ENCODE data around the gene EPG5. TPM values are rescaled to one million over a fixed set of nuclear protein-coding genes. Genes with fewer than 3 reads are reported as not detected.
"Not testable (repeated sequence)": the region's sequence is repeated elsewhere in the genome, so short reads cannot be mapped to it uniquely, and the experiment has no call there.

The EPG5 gene
- total RNA-seq, 1 experiment from 2014 or later: 66.7 TPM

DNA sequence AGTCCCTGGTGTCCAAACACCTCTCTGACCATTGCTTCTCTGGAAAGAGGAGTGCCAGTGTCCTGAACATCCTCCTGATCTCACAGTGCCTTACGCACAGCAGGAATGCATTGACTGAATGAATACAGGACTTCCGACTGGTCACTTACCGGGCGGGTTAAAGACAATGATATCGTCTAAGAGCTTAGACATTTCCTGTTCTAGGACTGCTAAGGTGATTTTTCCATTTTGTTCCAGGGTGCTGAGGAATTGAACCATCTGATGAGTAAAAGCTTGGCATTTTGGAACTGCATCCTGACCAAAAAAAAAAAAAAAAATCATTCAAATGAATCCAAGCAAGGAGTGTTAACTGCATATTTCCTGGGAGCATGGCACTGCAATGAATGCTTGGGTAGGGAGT, 101.7 kb downstream of the EPG5 start:
- no peak for DNase-seq (ENCODE audit: low read depth)

DNA sequence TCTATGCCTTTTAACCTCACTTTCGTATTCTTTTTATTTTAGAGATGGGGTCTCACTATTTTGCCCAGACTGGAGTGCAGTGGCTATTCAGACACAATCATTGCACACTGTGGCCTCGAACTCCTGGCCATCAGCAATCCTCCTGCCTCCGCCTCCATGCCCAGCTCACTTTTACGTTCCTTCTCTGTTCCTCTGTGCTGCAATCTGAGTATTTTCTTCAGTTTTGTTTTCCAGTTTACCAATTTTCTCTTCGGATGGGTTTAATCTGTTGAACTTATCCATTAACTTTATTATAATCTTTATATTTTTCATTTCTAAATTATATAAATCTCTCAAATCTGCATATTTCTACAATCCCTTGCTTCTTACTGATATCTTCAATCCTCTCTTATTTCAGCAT, 103.0 kb downstream of the EPG5 start:
- no peak for DNase-seq (ENCODE audit: low read depth)

DNA sequence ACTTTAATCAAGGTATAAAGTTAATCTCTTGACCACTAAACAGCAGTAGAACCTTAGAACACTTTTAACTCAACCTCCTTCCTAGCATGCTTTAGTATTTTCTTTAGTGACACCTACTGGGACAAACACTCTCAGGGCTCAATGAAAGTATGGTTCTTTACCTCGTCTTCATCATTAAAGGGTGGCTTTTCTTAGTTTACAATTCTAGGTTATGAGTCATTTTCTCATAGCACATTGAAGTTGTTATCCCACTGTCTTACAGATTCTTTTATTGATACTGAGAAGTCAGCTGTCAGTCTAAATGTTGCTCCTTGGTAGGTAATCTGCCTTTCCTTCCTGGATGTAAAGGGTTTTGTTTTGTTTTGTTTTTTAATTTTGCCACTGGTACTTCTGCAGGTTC, 103.7 kb downstream of the EPG5 start:
- DNase-seq (ENCODE audit: low read depth): no peak

DNA sequence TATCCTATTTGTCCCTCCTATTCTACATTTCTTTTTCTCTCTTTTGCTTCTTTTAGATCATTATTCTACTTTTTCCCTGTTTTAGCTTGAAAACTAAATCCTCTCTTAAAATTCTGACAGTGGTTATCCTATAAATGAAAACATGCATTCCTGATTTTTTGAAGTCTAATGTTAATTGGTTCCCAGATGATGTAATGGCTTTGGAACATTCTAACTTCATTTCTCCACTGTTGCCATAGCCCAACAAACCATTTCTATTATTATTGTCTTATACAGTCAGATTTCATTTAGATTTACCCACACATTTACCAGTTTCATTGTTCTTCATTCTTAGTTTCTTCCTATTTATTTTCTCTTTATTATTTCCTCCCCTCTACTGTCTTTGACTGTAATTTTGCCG, 105.2 kb downstream of the EPG5 start:
- no peak for DNase-seq (ENCODE audit: low read depth)

DNA sequence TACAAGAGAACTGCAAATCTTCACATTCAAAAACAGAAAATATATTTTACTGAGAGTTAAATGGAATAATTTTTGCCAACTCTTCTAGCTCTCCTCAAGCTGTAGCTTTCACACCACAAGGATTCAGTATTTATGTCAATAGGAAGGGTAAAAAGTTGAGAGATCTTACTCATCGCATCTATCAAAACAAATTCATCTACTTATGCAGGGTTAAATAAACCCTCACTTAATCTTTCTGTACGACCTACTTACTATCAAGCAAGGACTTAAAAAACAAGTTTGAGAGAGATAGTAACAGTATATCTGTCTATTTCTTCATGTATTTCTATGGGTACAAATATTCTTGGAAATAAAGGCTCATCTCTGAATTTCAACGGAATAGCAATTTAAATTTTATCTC, 106.2 kb downstream of the EPG5 start:
- DNase-seq (ENCODE audit: low read depth): peak; percentile 28

DNA sequence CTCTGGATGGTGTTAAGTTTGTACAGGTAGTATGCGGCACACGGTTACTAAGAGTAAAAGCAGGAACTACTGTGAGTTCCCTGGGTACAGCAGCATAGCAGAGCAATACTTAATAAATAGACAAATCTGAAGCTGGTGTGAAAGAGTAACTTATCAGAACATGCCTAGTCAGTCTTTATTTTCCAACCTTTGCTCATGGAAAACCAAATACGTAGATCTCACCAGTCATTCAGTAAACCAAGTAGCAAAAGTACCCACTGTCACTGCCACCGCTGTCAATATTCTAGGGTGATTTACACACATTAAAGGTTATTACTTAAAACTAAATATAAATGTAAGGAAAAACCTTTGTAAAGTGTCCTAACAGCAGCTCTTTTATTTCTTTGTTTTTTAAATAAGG, 106.6 kb downstream of the EPG5 start:
- no peak for DNase-seq (ENCODE audit: low read depth)

DNA sequence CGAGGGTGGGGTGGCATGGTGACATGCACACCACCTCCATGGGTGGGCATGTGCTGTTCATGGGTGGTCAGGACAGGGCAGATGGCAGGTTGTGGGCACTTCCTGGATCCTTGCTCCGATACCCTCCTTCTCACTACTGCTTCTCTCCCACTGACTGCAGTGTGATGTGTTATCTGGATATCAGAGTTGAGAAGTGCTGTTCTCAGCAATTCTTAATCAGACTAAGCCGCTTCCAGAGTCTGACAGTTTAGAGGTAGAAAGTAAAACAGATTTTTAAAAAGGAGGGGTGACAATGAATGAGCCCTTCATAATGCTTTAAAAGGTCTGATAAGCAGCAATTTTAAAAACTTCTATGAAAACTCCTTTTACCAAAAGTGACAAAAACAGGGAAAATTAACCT, 107.8 kb downstream of the EPG5 start:
- no peak for DNase-seq (ENCODE audit: low read depth)

DNA sequence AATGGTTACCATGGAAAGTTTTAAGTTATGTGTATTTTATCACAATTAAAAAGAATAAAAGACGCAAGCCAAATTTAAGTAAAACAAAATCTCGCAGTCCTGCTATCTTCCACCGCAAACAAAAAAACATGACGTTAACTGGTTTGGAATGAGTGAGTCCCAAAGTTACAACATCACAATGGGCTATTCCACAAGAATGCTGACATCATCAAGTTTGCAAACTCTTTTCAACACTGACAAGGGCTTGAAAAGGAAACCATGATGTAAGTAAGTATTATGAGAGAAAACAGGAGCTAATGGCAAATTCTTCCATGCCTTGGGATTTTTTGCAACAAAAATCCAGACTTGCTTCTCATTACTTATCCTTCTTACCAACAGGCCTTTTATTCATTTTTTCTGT, 110.6 kb downstream of the EPG5 start:
- DNase-seq (ENCODE audit: low read depth): peak; percentile 38

DNA sequence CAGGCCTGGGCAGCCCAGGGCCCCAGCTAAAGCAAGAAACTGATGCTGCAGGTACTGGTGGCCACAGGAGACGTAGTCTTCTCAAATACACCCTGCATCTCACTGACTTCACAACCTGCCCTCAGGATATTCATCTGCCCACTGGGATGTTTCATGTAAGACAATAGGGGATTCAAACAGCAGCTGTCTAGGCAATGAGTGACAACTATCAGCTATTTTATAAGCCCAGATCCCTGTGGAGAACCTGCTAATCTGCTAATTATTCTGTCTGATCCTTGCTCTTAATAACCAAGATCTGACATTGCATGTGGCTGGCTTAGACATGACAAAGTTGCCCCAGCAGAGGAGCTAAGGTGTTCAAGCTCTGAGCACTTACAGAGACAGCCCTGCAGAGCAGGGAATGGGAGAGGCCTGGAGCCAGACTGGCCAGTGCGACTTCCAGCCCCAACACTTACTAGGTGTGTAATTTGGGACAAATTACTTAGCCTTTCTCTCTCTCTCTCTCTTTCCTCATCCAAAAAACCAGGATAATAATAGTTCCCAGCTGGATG, 113.0 kb downstream of the EPG5 start:
- no peak for DNase-seq (ENCODE audit: low read depth)

DNA sequence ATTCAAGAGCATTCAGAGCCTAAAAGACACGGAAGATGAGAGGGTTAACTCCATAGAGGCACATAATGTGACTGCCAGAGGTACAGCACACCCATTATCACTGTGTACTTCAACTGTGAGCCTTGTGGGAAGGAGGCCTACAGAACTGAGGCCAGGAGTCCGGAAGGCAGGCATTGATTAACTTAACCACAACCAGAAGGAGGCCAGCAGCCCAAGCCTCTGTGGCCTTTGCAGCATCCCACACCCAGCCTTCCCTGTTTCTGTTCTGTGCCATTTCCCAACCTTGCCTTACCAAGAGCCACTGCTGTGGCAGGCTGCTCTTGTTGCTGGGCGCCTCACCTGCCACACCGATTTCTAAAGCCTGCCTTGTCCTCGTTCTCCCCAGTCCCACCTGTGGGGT, 114.5 kb downstream of the EPG5 start:
- DNase-seq (ENCODE audit: low read depth): no peak

DNA sequence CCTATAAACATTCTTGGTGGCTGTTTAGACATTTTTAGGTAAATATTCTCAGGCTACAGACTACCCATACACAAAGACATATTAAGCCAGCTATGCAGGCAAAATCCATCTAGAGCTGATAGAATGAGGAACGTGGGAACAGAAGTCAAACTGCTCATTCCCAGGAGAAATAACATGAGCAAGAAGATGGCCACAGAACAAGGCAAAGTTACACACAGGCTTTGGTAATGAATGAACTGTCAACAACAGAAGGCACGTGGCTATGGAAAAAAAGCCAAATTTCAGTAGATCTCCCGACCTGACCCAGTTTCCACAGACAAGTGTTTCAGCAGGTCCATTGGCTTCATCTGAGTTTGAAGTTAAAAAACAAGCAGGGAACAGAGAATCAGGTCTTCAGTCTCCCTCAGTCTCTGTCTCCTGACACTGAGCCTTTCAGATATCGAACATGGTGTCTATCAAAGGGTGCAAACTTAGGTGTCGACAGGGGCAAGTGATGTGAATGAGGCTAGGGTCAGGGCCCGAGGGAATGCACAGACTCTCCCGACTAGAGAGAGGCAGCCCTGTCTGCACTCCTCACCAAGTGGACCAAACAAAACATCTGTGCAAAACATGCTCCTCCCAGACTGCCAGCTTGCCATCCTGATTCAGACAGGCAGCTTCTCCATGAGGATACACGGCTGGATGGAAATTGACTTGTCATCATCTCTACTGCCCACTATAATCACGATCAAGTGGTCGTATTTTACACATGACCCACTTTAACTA, 115.8 kb downstream of the EPG5 start:
- no peak for DNase-seq (ENCODE audit: low read depth)

DNA sequence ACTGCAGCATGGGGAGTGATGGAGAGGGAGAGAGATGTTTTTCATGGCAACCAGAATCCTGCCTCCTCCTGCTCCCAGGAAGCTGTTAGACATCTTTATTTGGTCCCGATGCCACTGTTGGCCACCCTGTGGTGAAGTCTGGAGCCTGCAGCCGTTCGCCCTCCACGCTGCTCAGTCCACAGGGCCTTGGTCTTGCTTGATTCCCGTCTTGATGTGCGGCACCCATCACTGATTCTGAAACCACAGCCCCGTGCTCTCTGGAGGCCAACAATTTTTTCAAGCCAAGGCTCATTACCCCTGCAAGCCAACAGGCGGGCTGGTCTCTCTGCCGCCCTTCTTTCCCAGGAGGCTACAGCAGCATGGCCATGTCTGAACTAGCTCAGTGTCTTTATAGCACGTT, 117.1 kb downstream of the EPG5 start:
- no peak for DNase-seq (ENCODE audit: low read depth)

DNA sequence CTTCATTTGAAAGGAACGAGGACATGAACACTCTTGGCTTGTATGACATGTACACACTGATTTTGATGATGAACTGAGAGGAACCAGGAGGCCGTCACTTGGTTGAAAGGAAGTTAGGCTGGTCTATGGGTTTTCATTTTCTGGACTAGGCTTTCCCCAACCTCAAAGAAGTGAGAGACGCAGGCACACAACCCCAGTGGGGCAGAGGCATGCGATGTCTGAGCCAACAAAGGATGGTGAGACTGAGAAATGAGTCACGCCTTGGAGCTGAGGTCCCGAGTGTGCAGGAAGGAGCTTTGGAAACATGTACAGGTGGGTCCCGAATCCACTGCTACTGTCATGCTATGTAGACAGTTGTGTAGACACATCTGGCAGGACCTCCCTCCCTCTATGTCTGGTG, 117.6 kb downstream of the EPG5 start:
- DNase-seq (ENCODE audit: low read depth): no peak

DNA sequence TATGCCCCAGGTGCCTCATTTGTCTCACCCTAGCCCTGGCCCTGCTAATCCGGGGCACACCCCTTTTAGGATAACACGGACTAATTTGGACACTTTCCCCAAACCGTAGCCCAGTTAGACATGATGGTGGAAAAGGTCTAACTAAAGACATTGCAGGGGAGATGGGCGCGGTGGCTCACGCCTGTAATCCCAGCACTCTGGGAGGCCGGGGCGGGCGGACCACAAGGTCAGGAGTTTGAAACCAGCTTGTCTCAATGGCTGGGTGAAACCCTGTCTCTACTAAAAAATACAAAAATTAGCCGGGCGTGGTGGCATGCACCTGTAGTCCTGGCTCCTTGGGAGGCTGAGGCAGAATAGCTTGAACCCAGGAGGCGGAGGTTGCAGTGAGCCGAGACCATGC, 118.5 kb downstream of the EPG5 start:
- DNase-seq (ENCODE audit: low read depth): not testable (repeated sequence)

DNA sequence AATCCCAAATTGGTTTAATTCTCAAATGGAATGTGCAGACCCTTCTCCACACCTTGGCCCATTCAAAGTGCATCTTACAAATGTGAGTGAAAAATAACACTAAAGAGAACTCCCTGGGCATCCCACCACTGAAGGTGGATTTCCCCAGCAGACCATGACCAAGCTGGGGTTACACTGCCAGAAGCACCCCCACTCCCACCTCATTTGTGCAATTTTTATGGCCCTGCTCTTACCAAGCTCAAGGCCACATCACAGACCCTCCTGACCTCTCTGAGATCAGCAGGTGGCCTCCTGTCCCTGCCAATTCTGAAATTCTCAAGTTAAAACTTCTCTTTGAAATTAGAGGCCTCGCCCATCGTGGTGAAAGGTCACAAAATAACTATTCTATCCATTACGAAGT, 120.0 kb downstream of the EPG5 start:
- no peak for DNase-seq (ENCODE audit: low read depth)

DNA sequence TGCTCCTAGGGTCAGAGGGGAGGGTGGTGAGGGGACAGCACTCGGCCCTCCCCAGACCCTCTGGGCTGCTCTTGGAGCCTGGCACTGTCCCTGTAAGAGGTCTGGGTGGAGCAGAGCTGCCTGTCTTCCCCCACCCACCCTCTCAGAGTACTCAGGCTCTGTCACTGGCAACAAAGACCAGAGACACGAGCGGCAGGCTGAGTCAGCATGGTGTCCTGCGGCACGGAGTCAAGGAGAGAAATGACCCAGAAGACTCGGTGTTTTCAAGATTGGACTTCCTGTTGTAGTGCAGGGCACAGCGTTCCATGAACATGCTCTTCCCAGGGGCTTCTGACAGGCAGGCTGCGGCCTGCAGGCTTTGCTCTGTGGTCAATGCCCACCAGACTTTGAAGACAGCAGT, 121.7 kb downstream of the EPG5 start:
- DNase-seq (ENCODE audit: low read depth): no peak

DNA sequence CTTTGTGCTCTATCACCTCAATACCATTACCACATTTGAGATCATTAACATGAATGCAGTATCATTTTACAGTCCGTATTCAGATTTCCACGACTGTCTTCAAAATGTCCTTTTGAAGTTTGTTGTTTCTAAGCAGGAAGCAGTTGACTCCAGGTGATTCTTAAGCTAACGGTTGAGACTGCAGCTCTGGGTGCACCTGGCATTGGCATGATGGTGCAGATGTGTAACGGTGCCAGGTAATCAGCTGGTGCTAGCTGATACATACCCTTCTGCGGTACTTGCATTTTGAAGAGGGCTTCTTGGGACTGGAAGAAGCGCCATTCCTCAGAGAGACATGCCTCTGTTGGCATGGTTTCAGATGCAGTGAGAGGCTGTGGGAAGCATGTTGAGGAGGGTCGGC, 122.2 kb downstream of the EPG5 start:
- no peak for DNase-seq (ENCODE audit: low read depth)

DNA sequence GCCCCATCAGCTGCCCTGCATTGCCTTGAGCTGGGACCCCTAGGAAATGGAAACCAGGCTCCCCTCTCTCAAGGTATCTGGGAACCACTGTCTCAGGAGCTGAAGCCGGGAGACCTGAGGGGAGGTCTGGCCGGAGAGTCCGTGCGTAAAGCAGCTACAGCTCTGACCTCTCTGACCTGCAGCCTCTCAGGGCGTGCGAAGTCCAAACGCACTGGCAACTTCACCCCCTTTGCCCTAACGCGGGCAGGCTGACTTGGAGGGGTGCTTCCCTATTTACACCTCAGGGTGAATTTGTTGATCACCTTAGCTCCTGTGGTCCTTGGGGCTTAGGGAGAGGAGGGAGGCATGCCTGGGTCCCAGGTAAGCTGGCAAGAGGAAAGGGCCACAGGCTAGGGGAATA, 124.1 kb downstream of the EPG5 start:
- DNase-seq (ENCODE audit: low read depth): no peak

DNA sequence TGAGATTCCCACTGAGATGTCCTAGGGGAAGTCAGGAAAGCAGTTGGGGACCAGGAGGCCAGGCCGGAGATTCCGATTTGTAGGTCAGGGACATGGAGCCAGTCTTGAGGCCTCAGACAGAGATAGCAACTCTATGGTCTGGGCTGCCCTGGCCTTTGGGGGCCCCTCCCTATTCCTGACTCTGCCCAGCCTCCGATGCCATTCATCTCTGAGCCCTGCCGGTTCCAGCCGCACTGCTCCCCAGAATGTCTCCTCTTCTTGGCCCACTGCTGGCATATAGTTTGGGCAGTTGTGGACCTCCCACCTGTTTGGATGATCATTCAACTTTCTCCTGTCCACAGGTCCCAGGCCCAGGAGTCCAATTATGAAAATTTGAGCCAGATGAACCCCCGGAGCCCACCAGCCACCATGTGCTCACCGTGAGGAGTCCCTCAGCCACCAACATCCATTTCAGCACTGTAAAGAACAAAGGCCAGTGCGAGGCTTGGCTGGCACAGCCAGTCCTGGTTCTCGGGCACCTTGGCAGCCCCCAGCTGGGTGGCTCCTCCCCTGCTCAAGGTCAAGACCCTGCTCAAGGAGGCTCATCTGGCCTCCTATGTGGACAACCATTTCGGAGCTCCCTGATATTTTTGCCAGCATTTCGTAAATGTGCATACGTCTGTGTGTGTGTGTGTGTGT, 125.2 kb downstream of the EPG5 start:
- no peak for DNase-seq (ENCODE audit: low read depth)

DNA sequence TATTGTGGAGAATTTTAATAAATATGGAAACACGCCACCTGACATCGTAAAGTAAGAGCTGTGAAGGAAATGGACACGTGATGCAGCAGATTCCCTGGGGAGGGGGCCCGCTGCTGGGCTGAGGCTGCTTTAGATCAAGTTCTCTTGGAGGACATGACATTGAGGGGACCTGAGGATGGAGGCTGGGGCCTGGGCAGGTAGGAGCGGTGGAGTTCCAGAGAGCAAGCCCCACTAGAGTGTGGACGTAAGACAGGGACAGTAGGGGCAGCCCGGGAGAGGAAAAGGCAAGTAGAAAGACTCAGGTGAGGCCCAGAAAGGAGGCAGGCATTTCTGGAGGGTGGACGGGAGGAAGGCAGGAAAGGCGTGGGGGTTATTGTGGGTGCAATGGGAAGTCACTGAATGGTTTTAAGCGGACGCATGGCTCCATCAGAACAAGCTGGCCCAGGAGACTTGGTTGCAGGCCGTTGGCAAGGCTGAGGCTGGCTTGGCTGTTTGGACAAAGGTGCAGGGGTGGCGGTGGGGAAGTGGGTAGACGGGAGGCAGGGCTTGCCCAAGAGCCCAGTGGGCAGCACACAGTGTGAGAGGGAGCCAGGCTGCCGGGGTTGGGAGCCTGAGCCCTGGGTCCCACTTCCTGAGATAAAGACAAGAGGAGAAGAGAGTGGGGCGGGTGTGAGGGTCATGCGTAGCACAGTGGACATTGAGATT, 125.9 kb downstream of the EPG5 start:
- DNase-seq (ENCODE audit: low read depth): no peak

DNA sequence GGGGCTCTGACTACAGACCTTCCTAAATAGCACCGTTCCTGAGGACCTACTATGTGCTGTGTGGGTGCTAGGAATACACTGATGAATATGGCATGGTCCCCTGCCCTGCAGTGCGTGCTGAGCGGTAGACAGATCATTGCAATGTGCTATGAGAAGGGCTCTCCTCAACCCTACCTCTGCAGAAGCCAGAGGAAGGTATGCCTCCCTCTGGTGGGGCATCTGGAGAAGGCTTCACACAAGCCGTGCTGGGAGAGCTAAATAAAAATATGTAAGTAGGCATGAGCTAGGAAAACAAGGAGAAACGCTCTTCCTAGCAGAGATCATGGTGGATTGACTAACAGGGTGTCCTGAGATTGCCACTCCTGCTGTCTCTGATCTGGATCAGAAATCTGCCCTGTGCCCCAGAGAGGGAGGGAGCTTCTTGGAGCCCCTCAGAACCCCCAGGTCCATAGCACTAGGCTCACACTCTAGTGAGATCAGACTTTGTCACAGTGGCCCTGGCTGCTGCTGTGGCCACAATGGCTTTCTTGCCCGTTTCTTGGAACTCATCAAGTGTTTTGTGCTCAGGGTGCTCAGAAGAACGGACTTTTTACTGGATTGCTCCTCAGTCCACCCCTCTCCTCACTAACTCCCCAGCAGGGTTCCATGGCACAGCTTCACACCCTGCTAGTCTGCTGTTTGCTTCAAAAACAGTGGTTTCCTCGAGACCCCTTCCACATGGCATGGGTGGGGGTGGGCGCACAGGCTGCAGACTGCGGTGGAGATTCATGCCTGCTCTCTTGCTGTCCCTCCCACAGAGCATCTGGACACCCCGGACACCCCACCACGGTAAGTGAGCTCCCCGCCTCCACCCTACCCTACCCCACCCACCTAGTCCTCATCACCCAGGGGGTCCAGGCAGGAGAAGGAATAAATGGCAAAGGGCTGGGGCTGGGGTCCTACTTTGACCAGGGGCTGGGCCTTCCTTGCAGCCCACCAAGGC, 127.4 kb downstream of the EPG5 start:
- DNase-seq (ENCODE audit: low read depth): peak; percentile 78

Data from LHCN-M2 (cell line).